KG1 (cell line): ENCODE results near the gene ABLIM1.

Experiments
- DNase-seq: peaks from one replicate; lab custom pipeline; 2025; lab: John Stamatoyannopoulos, UW

ABLIM1 gene

DNA sequence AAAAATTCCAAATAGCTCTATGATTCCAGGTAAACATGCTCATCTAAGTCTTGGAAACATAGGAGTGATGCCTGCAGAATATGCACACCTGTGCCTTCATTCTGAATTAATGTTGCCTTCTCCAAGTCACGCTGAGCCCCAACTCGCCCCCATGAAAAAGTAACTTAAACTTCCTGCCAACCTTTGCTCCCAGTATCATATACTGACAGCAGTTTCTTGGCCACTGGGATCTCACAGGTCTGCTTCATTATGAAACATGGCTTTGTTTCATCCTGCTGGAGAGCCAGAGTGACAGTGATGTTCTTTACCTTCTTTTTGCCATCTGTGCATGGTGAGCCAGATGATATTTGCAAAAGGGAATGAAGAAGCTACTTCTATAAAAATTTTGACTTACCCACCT, 34.9 kb downstream of the ABLIM1 start:
- DNase-seq: no peak

- DNase-seq: no peak
Observed at GRCh38 chr10:114618722-114619121, 39.4 kb downstream of the ABLIM1 start.

DNA sequence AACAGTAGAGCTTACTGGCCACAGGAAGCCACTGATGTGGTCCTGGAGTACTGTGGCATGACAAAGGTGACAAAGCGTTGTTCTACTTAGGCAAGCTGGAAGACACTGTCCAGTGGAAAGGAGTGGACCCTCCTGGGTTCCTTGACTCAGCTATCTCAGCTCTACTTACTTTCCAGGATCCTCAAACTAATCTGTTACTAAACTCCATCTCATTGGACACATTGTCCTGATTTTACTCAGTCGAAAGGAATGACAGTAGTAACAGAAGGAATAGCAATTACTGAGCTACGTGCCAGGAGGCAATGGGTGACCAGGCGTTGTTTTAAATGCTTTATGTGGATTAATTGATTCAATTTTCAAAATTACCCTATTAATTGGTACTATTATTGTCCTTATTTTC, 41.6 kb downstream of the ABLIM1 start:
- no peak for DNase-seq

DNA sequence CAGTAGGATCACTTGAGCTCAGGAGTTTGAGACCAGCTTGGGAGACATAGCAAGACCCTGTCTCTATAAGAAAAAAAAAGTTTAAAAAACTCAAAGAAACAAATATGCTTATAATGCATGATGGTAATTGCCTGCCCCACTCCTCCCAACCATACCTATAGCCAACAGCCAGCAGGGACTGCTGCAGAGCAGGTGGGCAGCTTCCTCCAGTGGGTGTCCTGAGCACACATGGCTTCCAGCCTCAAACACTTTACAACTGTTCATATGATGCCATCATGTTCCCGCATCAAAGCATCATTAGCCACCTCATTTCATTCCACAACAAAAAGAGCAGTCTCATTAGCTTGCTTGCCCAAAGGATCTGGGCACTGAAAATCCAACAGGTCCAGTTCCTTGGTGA, 42.0 kb downstream of the ABLIM1 start:
- DNase-seq: no peak

- DNase-seq: no peak
Observed at GRCh38 chr10:114615600-114616007, 42.5 kb downstream of the ABLIM1 start.

DNA sequence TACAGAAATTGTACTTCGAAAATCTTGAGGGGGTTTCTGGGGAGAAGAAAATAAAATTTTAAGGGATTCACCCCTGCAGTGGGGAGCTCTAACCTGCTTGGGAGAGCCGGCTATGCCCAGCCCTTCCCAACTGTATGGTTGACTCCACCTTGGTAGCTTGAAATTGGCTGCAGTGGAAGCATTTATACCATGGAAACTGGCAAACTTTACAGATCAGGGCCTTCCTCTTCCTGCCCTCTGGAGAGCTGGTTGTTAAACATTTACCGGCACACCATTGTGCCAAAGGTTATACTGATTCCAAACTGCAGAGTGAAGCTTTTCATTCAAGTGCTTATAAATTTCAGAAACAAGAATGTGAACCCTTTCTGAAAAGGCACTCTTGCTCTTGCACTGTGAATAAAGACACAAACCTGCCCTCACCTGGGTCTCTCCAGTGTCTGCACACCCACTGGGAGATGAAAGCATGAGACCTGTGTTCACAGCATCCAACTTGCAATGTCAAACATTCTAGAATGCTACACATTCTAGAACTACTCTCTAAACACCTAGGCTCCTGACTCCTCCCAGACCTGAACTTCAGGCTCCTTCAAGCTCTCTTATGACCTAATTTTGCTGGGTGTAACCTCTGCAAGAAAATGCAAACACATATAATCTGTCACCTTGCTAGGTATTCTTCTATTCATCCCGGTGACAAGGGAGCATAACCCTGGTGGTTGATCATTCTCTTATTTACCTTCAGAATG, 44.7 kb downstream of the ABLIM1 start:
- no peak for DNase-seq

- DNase-seq: no peak
Observed at GRCh38 chr10:114611617-114612016, 46.5 kb downstream of the ABLIM1 start.

- DNase-seq: no peak
Observed at GRCh38 chr10:114609518-114610426, 48.3 kb downstream of the ABLIM1 start.

DNA sequence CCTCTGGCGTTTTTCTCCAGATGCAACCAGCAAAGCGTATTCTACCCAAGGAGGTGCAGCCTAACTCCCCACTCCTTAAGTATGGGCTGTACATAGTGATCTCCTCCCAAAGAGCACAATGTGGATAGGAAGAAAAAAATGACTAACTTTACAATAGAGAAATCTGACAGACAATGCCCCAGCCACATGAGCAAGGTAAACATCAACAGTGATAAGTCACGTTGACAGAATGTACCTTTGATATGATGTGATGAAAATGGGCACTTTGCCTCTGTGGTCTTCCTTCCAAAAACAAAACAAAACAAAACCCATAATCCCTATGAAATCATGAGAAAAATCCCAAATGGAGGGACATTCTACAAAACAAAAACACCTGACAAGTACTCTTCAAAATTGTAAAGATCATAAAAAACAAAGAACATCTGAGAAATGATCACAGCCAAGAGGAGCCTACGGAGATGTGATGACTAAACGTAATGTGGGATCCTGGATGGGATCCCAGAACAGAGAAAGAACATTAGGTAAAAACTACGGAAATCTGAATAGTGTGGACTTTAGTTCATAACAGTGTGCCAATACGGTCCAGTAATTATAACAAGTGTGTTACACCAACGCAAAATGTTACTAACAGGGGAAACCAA, 50.6 kb downstream of the ABLIM1 start:
- no peak for DNase-seq

DNA sequence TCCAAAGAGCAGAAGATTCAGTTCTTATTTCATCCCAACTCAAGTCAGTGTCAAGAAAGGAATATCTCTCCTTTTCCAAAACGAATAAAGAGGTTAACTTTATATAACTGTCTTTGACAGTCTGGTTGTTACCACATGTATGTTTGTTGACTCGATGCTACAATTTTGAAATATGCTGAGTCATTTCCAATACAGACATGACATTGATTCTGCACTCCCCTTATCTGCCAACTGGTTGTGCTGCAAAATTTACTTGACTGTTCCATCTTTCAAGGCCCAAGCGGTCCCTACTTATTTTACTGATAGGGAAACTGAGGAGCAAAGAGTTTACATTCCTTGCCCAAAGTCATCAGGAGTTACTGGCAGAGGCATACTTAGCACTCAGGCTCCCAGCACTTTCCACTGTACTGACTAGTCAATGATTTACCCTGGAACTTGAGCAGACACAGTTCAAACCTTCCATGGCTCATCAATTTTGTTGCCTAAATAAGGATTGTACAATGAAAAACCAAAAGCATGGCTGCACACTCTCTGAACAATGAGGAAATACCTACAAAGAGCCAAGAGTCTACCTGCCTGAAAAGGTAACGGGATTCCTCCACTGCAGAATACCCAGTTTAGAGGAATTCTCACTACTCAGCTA, 52.8 kb downstream of the ABLIM1 start:
- no peak for DNase-seq

GRCh38 chr10:114604357-114605130, 53.5 kb downstream of the ABLIM1 start:
- DNase-seq: no peak

GRCh38 chr10:114603948-114604347, 54.1 kb downstream of the ABLIM1 start:
- DNase-seq: no peak

- DNase-seq: no peak
Observed at GRCh38 chr10:114603303-114603702, 54.8 kb downstream of the ABLIM1 start.

DNA sequence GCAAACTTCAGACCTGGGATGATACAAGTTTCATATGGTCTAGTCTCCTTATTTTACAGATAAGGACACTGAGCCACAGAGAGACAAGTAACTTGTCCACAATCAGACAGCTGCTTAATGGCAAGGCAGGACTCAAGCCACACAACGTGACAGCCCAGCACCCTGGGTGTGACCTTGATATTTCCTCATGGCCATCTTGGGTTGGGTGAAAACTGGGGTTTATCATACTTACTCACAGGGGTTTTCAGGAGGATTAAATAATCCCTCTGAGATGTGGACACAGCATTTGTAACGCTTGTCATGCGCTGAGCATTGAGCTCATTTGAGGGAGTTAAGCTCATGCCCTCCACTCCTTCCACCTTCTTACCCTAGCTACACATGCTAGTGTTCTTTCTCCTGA, 58.0 kb downstream of the ABLIM1 start:
- DNase-seq: no peak

GRCh38 chr10:114596793-114597192, 61.3 kb downstream of the ABLIM1 start:
- DNase-seq: no peak

DNA sequence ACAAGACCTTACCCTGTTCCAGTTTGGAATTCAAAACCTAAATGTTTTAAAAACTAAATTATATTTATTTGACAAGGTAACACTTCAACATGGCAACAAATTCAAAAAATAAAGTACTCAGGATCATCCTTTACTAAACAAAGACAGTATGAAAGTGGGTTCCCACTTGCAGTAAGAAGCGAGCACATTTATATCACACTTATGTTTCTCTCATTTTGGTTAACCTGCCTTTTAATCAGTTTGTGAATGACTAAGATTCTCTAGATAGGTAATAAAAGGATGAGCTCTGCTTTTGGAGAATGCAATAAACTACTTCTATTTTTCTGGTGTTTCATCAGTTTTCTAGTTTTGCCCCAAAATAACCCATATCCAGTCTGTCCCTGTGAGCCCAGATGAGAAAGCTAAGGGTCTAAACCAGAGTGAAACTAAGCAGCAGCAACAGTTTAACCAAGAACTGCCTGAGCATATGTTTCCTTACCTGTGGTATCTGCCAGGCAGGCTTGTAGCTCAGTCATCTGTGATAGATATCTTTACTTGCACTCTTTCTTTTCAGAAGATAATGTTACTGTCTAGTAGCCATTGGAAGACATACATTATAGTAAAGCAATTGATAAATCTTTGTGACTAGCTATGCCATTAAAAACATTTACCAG, 64.1 kb downstream of the ABLIM1 start:
- no peak for DNase-seq

GRCh38 chr10:114593240-114593792, 64.8 kb downstream of the ABLIM1 start:
- no peak for DNase-seq

DNA sequence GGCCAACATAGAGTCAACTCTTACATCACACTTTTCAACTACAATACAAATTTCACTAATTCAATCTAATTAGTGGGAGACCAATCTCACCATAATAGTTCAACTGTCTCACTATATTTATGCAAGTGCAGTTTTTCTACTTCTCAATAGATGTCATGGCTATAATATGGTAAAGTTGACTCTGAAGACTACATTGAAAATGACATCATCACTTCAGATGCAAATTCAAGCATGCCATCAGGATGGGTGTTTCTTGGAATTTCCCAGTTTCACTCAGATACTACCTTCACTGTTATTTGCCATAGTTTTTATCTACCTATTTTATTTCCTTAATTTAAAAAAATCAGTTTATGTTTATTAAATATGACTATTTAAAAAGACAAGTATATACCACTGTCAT, 67.1 kb downstream of the ABLIM1 start:
- DNase-seq: no peak

- DNase-seq: no peak
Observed at GRCh38 chr10:114584419-114584818, 73.7 kb downstream of the ABLIM1 start.

- DNase-seq: no peak
Observed at GRCh38 chr10:114581071-114581470, 77.0 kb downstream of the ABLIM1 start.

GRCh38 chr10:114577133-114577532, 80.9 kb downstream of the ABLIM1 start:
- DNase-seq: no peak
